Activated T-cell treated with anti-CD3 and anti-CD28 coated beads for 4 hours (primary cell): Measurements from ENCODE around the gene PKN3.
A peak's percentile ranks its signal among the peaks of the same experiment; 100 is the strongest.
"Not testable (repeated sequence)": the region's sequence is repeated elsewhere in the genome, so short reads cannot be mapped to it uniquely, and the experiment has no call there.

ENCODE experiments used
- DNase-seq: peaks from one replicate; pipeline ENCODE4 v3.0.0-alpha.2; 2020

The PKN3 gene

DNA sequence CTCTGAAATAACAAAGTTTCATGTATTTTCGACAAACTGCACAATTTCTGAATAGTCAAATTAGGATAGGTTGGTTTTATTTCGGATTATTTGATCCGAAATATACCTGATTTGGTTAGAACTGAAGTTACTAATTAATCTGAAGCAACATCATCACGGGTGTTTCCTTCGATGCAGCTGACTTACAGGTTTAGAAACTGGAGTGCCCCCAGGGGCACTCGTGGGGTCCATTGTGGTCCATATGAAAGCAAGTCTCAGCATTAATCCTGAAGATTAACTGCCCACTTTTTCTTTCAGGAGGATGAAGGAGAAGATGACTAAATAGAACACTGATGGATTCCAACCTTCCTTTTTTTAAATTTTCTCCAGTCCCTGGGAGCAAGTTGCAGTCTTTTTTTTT is 8.0 kb upstream of the PKN3 start:
- no peak for DNase-seq

DNA sequence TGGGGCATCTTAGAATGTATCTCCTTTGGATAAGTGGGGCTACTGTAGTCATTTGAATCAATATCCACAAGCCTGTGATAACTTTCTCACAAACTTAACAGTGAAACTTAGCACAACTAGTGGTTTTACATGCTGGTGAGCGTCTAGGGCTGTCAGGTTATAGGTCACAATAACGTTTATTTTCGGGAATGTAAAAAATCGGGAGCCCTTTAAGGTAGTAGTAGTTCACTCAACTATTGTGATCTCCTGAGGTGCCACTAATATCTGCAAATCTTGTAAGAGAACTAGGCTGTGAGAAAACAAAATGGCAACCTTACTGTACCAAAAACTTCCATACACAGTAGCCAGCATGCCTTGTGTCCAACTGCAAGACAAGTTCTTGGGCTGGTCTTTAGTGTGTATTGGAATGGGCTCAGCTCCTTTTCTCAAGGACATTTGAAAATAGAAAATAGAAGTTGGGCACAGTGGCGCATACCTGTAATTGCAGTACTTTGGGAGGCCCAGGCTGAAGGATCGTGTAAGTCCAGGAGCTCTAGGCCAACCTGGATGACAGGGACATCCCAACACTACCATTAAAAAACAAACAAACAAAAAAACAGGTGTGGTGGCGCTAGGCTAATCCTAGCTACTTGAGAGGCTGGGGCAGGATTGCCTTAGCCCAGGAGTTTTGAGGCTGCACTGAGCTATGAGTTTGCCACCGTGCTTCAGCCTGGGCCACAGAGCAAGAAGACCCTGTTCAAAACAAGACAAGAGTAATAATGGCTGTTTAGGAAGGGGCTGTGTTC is 5.2 kb upstream of the PKN3 start:
- no peak for DNase-seq

DNA sequence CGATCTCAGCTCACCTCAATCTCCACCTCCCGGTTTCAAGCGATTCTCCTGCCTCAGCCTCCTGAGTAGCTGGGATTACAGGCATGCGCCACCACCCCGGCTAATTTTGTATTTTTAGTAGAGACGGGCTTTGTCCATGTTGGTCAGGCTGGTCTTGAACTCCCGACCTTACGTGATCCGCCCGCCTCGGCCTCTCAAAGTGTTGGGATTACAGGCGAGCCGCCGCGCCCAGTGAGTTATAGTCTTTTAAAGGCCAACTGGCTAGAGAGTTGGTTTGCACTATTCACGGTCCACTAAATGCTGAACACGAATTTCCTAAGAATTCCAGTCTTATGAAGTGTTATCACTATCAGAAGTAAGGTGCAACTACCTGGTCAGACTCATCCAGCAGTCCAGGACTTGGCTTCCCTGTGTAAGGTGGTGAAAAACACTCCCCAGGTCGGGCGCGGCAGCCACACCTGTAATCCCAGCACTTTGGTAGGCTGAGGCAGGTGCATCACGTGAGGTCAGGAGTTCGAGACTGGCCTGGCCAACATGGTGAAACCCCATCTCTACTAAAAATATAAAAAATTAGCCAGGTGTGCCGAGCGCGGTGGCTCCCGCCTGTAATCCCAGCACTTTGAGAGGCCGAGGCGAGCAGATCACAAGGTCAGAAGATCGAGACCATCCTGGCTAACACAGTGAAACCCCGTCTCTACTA is 3.1 kb upstream of the PKN3 start:
- DNase-seq = not testable (repeated sequence)

DNA sequence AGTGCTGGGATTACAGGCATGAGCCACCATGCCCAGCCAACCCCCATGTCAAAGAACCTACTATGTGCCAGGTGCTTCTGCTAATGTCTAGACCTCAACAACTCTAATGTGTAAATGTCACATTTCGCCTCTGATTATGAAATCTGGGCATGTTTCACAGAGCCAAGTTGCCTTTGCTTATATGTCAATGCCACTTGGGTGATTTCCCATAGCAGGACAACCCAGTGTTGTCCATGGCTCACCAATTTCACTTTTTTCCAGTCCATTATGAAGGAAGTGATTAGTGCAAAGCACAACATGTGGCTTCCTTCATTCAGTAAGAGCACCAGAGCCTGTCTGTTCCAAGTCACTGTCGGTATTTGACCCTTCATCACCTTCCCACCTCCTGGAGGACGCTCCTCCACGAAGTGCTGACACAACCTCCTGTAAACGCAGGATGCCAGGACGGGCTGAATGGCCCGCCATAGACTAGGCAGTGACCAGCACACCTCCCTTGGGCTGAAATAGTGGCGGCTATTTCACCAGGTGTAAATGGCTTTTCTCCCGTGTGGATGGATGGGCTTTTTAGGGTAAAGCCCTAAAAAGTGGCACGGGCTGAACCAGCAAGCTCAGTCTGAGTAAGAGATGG is 962 bp upstream of the PKN3 start:
- no peak for DNase-seq

DNA sequence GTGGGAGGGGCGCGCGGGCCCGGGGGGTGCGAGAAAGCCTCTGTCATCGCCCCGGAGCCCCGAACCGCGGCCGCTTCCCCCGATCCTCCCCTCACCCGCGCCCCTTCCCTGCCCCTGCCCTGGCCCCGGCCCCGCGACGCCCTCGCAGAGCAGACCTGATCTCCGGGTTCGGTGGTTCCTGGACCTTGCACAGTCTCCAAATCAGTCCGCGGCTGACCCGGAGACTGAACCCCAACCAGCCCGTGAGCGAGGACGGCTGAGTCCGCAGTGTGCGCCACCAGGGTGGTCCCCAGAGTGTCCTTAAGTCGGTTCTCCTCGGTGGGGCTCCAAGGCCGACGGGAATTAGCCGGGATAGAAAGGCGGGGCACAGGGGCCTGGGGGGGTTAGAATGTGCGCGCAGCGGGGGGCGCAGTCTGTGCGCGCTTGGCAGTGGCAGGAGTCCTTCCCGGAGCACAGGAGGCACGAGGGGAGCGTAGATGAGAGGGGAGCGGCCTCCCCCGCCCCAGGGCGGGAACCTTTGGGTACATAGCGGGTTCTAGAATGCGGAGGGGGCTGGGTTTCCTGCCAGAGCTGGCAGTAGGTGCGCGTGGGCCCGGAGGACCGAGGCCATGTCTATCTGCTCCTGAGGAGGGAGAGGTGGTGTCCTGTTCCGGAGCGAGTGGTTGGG is 779 bp downstream of the PKN3 start:
- peak; percentile 20 for DNase-seq

DNA sequence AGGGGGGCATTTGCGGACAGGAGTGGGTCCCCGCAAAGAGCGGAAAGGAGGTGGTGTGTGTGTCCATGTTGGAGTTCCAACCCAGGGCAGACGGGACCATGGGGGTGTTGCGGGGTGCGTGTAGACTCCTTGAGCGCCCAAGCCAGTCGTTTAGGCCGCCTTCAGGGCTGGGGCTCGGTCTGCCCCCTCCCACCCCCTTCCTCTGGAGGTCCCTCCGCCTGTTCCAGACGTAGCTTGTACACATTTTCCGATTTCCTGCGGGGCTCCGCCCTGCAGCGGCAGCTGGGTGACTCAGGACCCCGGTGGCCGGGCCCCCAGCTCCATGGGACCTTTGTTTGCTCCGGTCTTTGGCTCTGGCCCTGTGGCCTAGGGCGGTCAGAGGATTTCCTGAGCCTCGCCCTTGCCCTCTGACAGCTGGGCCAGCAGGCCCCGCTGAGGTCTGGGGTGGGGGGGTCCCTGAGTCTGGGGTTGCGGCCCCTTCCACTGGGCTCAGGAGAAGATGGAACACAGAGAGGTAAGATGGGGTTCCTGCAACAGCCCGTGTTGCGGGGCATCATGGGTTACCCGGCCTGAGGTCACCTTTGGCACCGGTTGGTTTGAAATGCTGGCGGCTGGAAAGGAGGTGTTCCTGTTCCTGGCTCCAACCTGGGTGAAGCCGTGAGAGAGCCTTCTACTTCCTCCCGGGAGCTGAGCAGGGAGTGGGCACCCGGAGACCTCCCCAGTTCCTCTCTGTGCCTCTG is 1.5 kb downstream of the PKN3 start:
- DNase-seq = no peak

DNA sequence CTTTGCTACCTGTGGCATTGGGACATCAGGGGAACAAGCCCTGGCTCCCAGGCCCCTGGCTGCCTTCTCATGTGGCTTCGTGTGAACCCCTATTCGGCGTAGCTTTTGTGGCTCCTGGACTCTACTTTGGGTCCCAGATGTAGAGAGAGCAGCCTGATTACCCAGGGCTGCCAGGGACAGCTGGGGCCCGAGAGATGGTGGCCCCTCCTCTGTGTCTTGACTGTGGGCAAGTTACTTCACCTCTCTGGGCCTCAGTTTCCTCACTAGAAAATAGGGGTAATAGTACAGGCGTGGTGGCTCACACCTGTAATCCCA is 2.0 kb downstream of the PKN3 start:
- no peak for DNase-seq

DNA sequence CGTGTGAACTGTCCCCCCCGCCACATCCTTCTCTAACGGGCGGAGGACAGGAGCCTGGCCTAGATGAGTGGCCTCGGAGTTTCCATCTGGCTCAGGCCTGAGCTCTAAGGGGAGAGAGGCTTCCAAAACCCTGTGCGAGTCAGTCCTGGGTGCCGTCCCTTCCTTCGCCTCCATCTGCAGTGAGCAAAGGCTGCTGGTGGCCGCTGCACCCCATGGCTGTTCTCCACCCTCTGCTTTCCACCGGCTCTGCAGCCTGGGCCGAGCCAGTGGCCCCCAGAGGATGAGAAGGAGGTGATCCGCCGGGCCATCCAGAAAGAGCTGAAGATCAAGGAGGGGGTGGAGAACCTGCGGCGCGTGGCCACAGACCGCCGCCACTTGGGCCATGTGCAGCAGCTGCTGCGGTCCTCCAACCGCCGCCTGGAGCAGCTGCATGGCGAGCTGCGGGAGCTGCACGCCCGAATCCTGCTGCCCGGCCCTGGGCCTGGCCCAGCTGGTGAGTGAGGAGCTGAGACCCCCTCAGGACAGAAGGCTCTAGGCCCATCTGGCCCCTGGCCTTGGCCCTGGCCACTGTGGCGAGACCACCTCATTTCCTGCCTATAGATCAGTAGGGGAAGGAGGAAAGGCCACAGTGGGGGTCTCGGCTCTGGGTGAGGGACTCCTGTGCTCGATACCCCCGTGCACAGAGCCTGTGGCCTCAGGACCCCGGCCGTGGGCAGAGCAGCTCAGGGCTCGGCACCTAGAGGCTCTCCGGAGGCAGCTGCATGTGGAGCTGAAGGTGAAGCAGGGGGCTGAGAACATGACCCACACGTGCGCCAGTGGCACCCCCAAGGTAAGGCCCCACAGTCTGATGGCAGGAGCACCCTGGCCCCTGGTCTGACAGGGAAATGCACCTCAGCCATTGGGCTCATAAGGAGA is 3.0 kb downstream of the PKN3 start:
- no peak for DNase-seq

DNA sequence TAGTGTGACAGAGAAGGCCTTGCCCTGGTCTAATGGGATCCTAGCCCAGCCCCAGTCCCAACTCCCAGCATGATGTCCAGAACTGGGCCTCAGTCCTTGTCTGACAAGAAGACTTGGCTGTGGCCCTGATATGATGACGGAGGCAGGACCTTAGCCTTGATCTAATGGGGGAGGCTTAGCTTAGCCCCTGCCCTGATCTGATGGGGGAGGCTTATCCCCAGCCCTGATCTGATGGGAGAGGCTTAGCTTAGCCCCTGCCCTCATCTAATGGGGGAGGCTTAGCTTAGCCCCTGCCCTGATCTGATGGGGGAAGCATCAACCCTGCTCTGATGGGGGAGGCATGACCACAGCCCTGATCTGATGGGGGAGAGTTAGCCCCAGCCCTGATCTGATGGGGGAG is 3.7 kb downstream of the PKN3 start:
- DNase-seq = no peak

DNA sequence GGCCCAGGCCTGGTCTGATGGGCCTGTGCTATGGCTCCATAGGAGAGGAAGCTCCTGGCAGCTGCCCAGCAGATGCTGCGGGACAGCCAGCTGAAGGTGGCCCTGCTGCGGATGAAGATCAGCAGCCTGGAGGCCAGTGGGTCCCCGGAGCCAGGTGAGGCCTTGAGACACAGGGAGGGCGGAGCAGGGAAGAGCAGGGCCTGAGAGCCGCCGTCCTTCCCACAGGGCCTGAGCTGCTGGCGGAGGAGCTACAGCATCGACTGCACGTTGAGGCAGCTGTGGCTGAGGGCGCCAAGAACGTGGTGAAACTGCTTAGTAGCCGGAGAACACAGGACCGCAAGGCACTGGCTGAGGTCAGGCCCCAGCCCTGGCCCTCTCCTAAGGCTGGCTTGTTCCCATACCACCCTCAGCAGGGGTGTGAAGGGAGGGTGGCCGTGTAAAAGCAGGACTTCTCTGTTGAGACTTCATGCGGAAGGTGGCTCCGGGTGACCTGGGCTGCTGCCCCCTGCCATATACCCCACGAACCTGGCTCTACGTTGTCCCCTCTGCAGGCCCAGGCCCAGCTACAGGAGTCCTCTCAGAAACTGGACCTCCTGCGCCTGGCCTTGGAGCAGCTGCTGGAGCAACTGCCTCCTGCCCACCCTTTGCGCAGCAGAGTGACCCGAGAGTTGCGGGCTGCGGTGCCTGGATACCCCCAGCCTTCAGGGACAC is 4.5 kb downstream of the PKN3 start:
- DNase-seq = no peak

DNA sequence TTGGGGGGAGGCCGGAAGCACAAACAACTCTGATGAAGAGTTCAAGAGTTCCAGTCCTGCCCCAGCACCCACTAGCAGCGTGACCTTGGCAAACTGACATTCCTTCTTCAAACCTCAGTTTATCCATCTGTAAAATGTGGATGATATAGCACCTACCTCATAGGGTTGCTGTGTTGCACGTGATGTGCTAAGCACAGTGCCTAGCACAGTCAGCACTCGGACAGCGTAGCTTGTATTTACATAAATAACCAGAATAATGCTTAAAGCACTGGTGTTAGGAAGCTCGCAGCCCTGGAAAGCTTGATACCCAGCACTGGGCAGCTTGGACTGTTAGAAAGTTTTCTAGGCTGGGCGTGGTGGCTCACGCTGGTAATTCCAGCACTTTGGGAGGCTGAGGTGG is 5.1 kb downstream of the PKN3 start:
- DNase-seq = no peak

DNA sequence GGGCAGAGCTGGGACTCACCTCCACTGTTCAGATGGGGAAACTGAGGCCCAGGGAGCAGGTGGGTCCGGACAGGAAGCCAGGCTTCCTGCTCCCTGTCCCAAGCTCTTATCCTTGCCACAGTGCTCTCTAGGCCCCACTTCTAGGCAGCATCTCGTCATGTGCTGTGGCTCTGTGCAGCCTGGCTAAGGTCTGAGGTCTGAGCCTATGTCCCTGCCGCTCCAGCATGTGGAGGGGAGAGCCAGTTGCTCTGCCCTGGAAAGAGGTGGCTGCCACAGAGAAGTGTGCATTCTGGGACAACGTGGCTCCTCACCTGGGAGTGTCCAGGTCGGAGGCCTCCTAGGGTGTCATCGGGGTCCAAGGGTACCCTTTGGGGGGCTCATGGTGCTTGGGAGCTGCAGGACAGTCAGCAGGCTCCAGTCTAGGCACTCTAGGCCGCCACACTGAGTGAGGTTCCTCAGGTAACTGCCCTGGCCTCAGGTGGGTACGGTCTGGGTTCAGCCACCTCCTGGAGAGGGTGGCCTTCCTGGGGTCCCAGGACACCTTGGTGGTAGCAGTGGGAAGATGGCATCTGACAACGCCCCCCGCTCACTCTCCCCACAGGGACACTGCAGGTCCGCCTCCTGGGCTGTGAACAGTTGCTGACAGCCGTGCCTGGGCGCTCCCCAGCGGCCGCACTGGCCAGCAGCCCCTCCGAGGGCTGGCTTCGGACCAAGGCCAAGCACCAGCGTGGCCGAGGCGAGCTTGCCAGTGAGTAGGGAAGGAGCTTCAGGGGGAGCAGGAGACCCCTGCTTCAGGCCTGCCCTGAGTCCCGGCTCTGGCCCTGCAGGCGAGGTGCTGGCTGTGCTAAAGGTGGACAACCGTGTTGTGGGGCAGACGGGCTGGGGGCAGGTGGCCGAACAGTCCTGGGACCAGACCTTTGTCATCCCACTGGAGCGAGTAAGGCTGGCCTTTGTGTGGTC is 10.4 kb downstream of the PKN3 start:
- DNase-seq = no peak

DNA sequence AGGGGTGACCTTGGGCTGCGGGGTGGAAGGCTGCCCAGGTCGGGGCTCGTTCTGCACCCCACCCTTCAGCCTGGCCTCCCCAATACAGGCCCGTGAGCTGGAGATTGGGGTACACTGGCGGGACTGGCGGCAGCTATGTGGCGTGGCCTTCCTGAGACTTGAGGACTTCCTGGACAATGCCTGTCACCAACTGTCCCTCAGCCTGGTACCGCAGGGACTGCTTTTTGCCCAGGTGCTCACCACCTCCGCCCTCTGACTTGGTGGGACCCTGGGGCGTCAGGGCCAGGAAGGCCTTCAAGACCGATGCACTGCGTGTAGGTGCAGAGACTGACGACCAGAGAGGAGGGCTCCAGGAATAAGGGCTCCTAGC is 11.1 kb downstream of the PKN3 start:
- DNase-seq = no peak

DNA sequence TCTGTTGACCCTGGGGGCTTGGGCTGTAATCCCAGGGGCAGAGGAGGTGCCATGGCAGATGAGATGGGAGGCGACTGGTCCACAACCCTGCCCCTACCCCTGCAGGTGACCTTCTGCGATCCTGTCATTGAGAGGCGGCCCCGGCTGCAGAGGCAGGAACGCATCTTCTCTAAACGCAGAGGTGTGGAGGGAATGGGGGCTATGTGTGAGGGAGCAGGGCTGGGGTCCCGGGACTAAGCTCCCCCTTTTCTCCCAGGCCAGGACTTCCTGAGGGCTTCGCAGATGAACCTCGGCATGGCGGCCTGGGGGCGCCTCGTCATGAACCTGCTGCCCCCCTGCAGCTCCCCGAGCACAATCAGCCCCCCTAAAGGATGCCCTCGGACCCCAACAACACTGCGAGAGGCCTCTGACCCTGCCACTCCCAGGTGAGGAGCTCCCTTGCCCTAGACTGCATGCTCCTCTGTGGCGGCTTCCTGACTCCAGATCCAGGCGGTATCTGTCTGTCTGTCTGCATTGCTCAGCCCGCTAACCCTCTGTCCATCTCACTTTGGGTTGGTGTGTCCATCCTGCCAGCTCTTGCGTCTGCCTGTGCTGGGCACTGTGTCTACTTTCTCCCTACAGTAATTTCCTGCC is 11.8 kb downstream of the PKN3 start:
- no peak for DNase-seq

DNA sequence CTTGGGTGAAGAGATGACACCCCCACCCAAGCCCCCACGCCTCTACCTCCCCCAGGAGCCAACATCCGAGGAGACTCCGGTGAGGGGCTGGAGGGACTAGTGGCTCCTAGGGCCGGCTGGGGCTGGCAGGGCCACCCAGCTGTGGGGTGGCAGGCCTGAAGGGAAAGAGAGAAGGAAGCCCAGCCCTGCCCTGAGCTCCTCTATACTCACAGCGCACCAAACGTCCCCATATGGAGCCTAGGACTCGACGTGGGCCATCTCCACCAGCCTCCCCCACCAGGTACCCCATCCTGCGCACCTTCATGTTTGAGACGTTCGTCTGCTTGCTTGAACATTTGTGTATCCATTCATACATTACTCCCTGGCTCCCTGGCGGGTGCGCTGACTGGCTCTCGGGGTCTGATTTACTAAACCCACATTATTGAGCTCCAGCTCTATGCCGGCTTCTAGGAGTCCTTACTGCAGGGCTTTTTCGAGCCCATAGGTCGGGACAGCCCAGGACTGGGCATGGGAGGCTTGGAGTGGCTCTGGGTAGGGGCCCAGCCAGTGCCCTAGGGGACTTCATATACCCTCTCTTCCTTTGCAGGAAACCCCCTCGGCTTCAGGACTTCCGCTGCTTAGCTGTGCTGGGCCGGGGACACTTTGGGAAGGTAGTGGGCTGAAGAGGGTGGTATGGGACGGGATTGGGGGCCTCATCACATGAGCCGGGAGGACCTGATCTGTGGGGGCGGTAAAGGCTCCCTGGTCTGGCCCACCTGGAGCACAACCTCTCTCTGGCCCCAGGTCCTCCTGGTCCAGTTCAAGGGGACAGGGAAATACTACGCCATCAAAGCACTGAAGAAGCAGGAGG is 12.5 kb downstream of the PKN3 start:
- no peak for DNase-seq

DNA sequence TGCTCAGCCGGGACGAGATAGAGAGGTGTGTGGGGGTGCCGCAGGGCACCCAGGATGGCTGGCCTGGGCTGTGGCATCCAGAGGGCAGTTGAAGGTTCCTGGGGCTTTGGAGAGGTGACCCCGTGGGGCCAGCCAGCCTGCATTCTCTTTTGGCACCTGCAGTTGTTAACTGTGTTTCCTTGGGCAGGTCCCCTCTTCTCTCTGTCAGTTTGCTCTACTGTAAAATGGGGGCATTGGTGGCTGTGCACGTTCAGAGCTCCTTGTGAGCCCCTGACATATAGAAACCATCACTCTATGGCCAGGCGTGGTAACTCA is 13.1 kb downstream of the PKN3 start:
- DNase-seq = no peak

DNA sequence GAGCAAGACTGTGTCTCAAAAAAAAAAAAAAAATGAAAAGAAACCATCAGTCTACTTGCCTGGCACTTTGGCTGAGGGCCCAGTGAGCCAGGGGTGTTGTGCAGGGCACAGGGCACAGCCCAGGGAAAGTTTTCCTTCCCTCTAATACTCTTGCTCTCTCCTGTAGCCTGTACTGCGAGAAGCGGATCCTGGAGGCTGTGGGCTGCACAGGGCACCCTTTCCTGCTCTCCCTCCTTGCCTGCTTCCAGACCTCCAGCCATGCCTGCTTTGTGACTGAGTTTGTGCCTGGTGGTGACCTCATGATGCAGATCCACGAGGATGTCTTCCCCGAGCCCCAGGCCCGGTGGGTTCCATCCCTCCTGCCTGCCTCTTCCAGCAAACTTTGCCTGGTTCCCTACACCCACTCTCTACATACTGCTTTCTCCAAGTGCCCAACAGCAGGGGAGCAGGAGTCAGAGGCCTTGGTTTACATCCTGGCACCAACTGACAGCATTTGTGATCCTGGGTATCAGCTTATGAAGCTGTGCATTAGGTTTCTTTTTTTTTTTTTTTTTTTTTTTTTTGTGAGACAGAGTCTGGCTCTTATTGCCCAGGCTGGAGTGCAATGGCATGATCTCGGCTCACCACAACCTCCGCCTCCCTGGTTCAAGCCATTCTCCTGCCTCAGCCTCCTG is 14.4 kb downstream of the PKN3 start:
- DNase-seq = no peak

DNA sequence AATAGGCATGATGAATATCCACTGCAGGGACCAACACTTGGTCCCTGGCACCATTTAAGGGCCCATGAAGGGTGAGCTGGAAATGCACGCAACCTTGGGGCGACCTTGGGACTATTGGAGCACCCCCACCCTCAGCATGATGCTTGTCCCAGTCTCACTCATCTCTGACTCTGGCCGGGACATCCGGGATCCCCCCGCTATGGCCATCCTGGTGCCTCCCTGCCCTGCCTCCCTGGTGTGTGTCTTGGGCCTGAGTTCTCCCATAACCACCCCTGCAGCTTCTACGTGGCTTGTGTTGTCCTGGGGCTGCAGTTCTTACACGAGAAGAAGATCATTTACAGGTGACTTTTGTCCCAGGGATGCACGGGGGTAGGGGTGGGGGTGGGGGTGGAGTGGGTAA is 15.7 kb downstream of the PKN3 start:
- no peak for DNase-seq
